A673 (cell line): ENCODE measurements around the gene PSMB3.

ENCODE experiments used
- EZH2 ChIP-seq: fragments of 200-600 bp; sonication (generic); IDR thresholded peaks from 2 replicates; pipeline ENCODE4 v1.6.1; 2017; ENCODE audit warnings: borderline replicate concordance, low read depth, mild to moderate bottlenecking, mixed read lengths, antibody characterized with exemption, low read length; ENCODE audit not compliant: poor library complexity, severe bottlenecking
- TF ChIP-seq, protein P1 (sequence below): fragments of 300-800, 200-600 bp; sonication (generic); conservative IDR thresholded peaks from 2 replicates; pipeline ENCODE4 v1.5.1; 2017; ENCODE audit warnings: low read depth, mild to moderate bottlenecking, antibody characterized with exemption, low read length, moderate library complexity, mixed read lengths

GRCh38 chr17:38797828-38798227 lies 45.3 kb downstream of the PSMB3 start:
- TF ChIP-seq, protein P1, sequence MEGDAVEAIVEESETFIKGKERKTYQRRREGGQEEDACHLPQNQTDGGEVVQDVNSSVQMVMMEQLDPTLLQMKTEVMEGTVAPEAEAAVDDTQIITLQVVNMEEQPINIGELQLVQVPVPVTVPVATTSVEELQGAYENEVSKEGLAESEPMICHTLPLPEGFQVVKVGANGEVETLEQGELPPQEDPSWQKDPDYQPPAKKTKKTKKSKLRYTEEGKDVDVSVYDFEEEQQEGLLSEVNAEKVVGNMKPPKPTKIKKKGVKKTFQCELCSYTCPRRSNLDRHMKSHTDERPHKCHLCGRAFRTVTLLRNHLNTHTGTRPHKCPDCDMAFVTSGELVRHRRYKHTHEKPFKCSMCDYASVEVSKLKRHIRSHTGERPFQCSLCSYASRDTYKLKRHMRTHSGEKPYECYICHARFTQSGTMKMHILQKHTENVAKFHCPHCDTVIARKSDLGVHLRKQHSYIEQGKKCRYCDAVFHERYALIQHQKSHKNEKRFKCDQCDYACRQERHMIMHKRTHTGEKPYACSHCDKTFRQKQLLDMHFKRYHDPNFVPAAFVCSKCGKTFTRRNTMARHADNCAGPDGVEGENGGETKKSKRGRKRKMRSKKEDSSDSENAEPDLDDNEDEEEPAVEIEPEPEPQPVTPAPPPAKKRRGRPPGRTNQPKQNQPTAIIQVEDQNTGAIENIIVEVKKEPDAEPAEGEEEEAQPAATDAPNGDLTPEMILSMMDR: no peak
- no peak for TF ChIP-seq EZH2
